HCT116 (cell line): ENCODE results near the gene POLR2I. TPM values are rescaled to one million over a fixed set of nuclear protein-coding genes. Genes with fewer than 3 reads are reported as not detected.

Source experiments
- ATAC-seq: fragments of 200-7000 bp; cut with Tn5 transposase; 2 replicates; pipeline ENCODE4 v1.9.1; 2020; ENCODE audit warnings: mild to moderate bottlenecking, moderate library complexity
- BruUV-seq: library from RNA; stranded (reverse); fragments of 400-500 nt; replicated peaks from 2 replicates; lab custom pipeline; 2021; lab: Mats Ljungman, UMichigan
- CTCF ChIA-PET: fragments of 300-600 bp; sonication (Branson Sonifier 250); formaldehyde crosslinking; loops from one replicate; lab custom pipeline; 2021; ENCODE audit warnings: antibody characterized with exemption; lab: Charles Lee
- POLR2A ChIA-PET: fragments of 300-600, 350-600 bp; sonication (Branson Sonifier 250); formaldehyde crosslinking; loops from one replicate; lab custom pipeline; 2021; ENCODE audit warnings: antibody characterized with exemption; lab: Charles Lee
- RAD21 ChIA-PET, 2 experiments: fragments of 300-600 bp; sonication (Branson Sonifier 250); formaldehyde crosslinking; loops; one replicate each; lab custom pipeline; 2023; ENCODE audit warnings: low total read pairs in 2 of 2; ENCODE audit not compliant: uncharacterized antibody in 2 of 2, unreplicated experiment in 2 of 2, low non-redundant PET in 1 of 2; lab: Charles Lee
- DNase-seq: peaks from one replicate; pipeline ENCODE4 v3.0.0-alpha.2; 2010; ENCODE audit warnings: low read depth, low spot score
- H2AFZ ChIP-seq: fragments of 200-600 bp; shearing (Covaris generic), sonication (generic); 2 replicates; pipeline ENCODE4 v1.6.1; 2017; ENCODE audit warnings: low read depth, mixed run types, mixed read lengths, antibody characterized with exemption, low read length; ENCODE audit not compliant: poor library complexity, severe bottlenecking
- H3K27ac ChIP-seq: 2 replicates; pipeline ENCODE4 v1.5.1; 2012; ENCODE audit warnings: low read depth, low read length
- H3K27me3 ChIP-seq: fragments of 200-600 bp; sonication (generic); 2 replicates; pipeline ENCODE4 v1.6.1; 2016; ENCODE audit warnings: mixed run types, low read length, mixed read lengths; ENCODE audit not compliant: insufficient read depth
- H3K36me3 ChIP-seq, 2 experiments: fragments of 200-500 bp in 1 of 2; fragments of 200-600 bp in 1 of 2; sonication (Bioruptor generic) in 1 of 2; sonication (generic) in 1 of 2; 2 replicates each; pipeline versions ENCODE4 v1.5.1 to v1.6.1; 2014 to 2016; ENCODE audit warnings: low read length in 2 of 2, inconsistent platforms in 1 of 2, mixed read lengths in 1 of 2, mixed run types in 1 of 2; ENCODE audit not compliant: insufficient read depth in 2 of 2, control insufficient read depth in 1 of 2
- H3K4me1 ChIP-seq, 2 experiments: fragments of 200-600 bp in 1 of 2; sonication (generic) in 1 of 2; 2 replicates each; pipeline versions ENCODE4 v1.5.1 to v1.6.1; 2012 to 2017; ENCODE audit warnings: low read length in 2 of 2, inconsistent platforms in 1 of 2, mild to moderate bottlenecking in 1 of 2, mixed read lengths in 1 of 2, mixed run types in 1 of 2, moderate library complexity in 1 of 2; ENCODE audit not compliant: insufficient read depth in 2 of 2, control insufficient read depth in 1 of 2
- H3K4me2 ChIP-seq: fragments of 200-600 bp; sonication (generic); 2 replicates; pipeline ENCODE4 v1.6.1; 2017; ENCODE audit warnings: mixed run types, low read length, mixed read lengths
- H3K4me3 ChIP-seq, 2 experiments: fragments of 200-600 bp in 1 of 2; sonication (generic) in 1 of 2; replicated peaks in 1 of 2; 2 replicates each; pipeline ENCODE4 v1.5.1; 2011 to 2016; ENCODE audit warnings: low read length in 2 of 2, control low read depth in 1 of 2, low read depth in 1 of 2, mild to moderate bottlenecking in 1 of 2, mixed read lengths in 1 of 2, mixed run types in 1 of 2
- H3K79me2 ChIP-seq: fragments of 200-600 bp; sonication (generic); 2 replicates; pipeline ENCODE4 v1.6.1; 2017; ENCODE audit warnings: mild to moderate bottlenecking, mixed run types, low read length, moderate library complexity, mixed read lengths; ENCODE audit not compliant: insufficient read depth
- H3K9ac ChIP-seq: fragments of 200-600 bp; sonication (generic); 2 replicates; pipeline ENCODE4 v1.6.1; 2016; ENCODE audit warnings: low read length, mixed read lengths
- H3K9me2 ChIP-seq: fragments of 200-600 bp; sonication (generic), shearing (Covaris generic); 2 replicates; pipeline ENCODE4 v1.6.1; 2017; ENCODE audit warnings: mixed run types, mild to moderate bottlenecking, moderate library complexity; ENCODE audit not compliant: insufficient read depth
- H3K9me3 ChIP-seq, 2 experiments: fragments of 200-500 bp in 1 of 2; fragments of 200-600 bp in 1 of 2; sonication (Bioruptor generic) in 1 of 2; sonication (generic) in 1 of 2; 2 replicates each; pipeline ENCODE4 v1.6.1; 2014 to 2017; ENCODE audit warnings: low read length in 2 of 2, mixed read lengths in 2 of 2, inconsistent platforms in 1 of 2, low read depth in 1 of 2, mild to moderate bottlenecking in 1 of 2, mixed run types in 1 of 2, moderate library complexity in 1 of 2; ENCODE audit not compliant: control insufficient read depth in 1 of 2, insufficient read depth in 1 of 2
- H4K20me1 ChIP-seq: fragments of 200-600 bp; sonication (generic), shearing (Covaris generic); 2 replicates; pipeline ENCODE4 v1.6.1; 2017; ENCODE audit warnings: mixed run types, mild to moderate bottlenecking, moderate library complexity; ENCODE audit not compliant: insufficient read depth
- CEBPB ChIP-seq: IDR thresholded peaks from 2 replicates; pipeline ENCODE4 v1.6.1; 2012; ENCODE audit warnings: low read depth
- EGR1 ChIP-seq: IDR thresholded peaks from 2 replicates; pipeline ENCODE4 v1.6.1; 2012; ENCODE audit warnings: low read depth
- FOSL1 ChIP-seq: IDR thresholded peaks from 2 replicates; pipeline ENCODE4 v1.6.1; 2012; ENCODE audit warnings: low read depth
- SIN3A ChIP-seq: IDR thresholded peaks from 2 replicates; pipeline ENCODE4 v1.6.1; 2012; ENCODE audit warnings: low read depth
- YY1 ChIP-seq: IDR thresholded peaks from 2 replicates; pipeline ENCODE4 v1.6.1; 2011; ENCODE audit warnings: low read length, low read depth, moderate library complexity, mild to moderate bottlenecking; ENCODE audit not compliant: insufficient replicate concordance; ENCODE audit errors: extremely low read depth
- ZFX ChIP-seq: fragments of 450-650 bp; IDR thresholded peaks from 2 replicates; pipeline ENCODE4 v1.6.1; 2017
- intact Hi-C: fragments of 100-400 bp; cut with micrococcal nuclease; formaldehyde crosslinking; loops from 2 replicates; pipeline ENCODE4 v1.10.0; 2022
- total RNA-seq: library from RNA; stranded (reverse); gene quantifications from one replicate; pipeline ENCODE4 v1.2.1, GENCODE V29; 2021; ENCODE audit not compliant: unreplicated experiment
- TF ChIP-seq, protein P1 (sequence below): IDR thresholded peaks from 2 replicates; pipeline ENCODE4 v1.6.1; 2011; ENCODE audit warnings: mild to moderate bottlenecking, low read length, moderate library complexity; ENCODE audit not compliant: insufficient replicate concordance; ENCODE audit errors: extremely low read depth
- TF ChIP-seq, protein P2 (sequence below): IDR thresholded peaks from 2 replicates; pipeline ENCODE4 v1.6.1; 2012; ENCODE audit warnings: low read depth

POLR2I gene
- total RNA-seq, 1 experiment from 2014 or later = 108 TPM

DNA sequence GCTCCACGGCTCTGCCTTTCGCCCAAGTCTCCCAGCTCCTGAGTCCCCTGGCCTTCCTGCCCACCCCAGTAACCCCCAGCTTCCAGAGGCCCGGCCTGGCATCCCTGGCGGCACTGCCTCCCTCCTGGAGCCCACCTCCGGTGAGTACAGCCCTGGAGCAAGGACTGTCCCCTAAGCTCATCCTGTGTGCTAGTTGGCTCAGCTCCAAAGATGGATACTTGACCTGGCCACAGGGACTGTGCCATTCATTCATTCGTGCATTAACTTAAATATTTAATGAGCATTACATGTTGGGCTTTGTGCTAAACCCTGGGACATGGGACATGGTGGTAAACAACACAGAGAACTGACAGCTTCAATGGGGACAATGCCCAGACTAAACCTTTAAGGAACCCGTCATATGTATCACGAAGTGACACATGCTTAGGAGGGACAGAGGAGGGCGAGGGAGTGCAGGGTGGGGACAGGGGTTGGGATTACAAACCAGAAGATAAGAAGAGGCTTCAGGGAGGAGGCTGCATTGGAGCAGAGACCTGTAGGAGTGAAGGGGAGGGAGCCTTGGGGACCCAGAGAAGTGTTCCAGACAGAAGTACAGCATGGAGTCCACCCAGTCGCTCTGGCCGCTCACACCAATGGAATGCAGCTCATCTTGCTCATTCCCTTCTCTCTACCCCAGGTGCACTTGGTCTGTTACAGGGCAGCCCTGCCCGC is 10.7 kb downstream of the POLR2I start:
- peaks cover 10 to 28% of the 10 kb centered on the region in 2 experiments; a peak in 3 of 4 replicates for H3K36me3 ChIP-seq
- RAD21 ChIA-PET = no interaction called here
- H3K4me2 ChIP-seq = peak overlapping the region; percentile 32; the same call in 1 of the 2 replicates
- CTCF ChIA-PET = no interaction called here
- no peak overlapping the region for H3K4me3 ChIP-seq
- peak; percentile 61 for ATAC-seq
- H3K9me3 ChIP-seq = no peaks in the 10 kb centered on the region
- H3K27me3 ChIP-seq = no peaks in the 10 kb centered on the region
- H3K79me2 ChIP-seq = no peaks in the 10 kb centered on the region
- POLR2A ChIA-PET = no interaction called here
- H3K9me2 ChIP-seq = no peaks in the 10 kb centered on the region
- no peak overlapping the region for H2AFZ ChIP-seq
- H4K20me1 ChIP-seq = no peaks in the 10 kb centered on the region
- TF ChIP-seq, protein P1, sequence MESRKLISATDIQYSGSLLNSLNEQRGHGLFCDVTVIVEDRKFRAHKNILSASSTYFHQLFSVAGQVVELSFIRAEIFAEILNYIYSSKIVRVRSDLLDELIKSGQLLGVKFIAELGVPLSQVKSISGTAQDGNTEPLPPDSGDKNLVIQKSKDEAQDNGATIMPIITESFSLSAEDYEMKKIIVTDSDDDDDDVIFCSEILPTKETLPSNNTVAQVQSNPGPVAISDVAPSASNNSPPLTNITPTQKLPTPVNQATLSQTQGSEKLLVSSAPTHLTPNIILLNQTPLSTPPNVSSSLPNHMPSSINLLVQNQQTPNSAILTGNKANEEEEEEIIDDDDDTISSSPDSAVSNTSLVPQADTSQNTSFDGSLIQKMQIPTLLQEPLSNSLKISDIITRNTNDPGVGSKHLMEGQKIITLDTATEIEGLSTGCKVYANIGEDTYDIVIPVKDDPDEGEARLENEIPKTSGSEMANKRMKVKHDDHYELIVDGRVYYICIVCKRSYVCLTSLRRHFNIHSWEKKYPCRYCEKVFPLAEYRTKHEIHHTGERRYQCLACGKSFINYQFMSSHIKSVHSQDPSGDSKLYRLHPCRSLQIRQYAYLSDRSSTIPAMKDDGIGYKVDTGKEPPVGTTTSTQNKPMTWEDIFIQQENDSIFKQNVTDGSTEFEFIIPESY = no peak
- no peak for TF ChIP-seq CEBPB
- TF ChIP-seq ZFX = no peak
- TF ChIP-seq YY1 = no peak
- TF ChIP-seq, protein P2, sequence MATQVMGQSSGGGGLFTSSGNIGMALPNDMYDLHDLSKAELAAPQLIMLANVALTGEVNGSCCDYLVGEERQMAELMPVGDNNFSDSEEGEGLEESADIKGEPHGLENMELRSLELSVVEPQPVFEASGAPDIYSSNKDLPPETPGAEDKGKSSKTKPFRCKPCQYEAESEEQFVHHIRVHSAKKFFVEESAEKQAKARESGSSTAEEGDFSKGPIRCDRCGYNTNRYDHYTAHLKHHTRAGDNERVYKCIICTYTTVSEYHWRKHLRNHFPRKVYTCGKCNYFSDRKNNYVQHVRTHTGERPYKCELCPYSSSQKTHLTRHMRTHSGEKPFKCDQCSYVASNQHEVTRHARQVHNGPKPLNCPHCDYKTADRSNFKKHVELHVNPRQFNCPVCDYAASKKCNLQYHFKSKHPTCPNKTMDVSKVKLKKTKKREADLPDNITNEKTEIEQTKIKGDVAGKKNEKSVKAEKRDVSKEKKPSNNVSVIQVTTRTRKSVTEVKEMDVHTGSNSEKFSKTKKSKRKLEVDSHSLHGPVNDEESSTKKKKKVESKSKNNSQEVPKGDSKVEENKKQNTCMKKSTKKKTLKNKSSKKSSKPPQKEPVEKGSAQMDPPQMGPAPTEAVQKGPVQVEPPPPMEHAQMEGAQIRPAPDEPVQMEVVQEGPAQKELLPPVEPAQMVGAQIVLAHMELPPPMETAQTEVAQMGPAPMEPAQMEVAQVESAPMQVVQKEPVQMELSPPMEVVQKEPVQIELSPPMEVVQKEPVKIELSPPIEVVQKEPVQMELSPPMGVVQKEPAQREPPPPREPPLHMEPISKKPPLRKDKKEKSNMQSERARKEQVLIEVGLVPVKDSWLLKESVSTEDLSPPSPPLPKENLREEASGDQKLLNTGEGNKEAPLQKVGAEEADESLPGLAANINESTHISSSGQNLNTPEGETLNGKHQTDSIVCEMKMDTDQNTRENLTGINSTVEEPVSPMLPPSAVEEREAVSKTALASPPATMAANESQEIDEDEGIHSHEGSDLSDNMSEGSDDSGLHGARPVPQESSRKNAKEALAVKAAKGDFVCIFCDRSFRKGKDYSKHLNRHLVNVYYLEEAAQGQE = no peak
- no peak for TF ChIP-seq SIN3A
- TF ChIP-seq EGR1 = no peak
- TF ChIP-seq FOSL1 = no peak
- no peak overlapping the region for H3K27ac ChIP-seq
- BruUV-seq = no TSS peak
- DNase-seq = no peak
- intact Hi-C loops = no loop called here
- no peak overlapping the region for H3K9ac ChIP-seq
- peaks cover 0 to 21% of the 10 kb centered on the region in 2 experiments; a peak in 2 of 4 replicates for H3K4me1 ChIP-seq
